GM12892 (cell line): ENCODE data around the gene VWA8.
"Not testable (repeated sequence)": the region's sequence is repeated elsewhere in the genome, so short reads cannot be mapped to it uniquely, and the experiment has no call there.

Experiments used
- DNase-seq: peaks from one replicate; pipeline ENCODE4 v3.0.0; 2011; ENCODE audit not compliant: insufficient read length
- FAIRE-seq: peaks from 2 replicates; lab custom pipeline; 2011; peaks lifted over from hg19 to GRCh38; lab: Jason Lieb, UNC
- POLR2A ChIP-seq: IDR thresholded peaks from 2 replicates; pipeline ENCODE4 v1.6.1; 2011; ENCODE audit warnings: low read depth, low read length, control low read depth
- POLR2AphosphoS5 ChIP-seq: IDR thresholded peaks from 2 replicates; pipeline ENCODE4 v1.6.1; 2011; ENCODE audit warnings: low read depth, low read length, control low read depth
- TAF1 ChIP-seq: IDR thresholded peaks from 2 replicates; pipeline ENCODE4 v1.6.1; 2011; ENCODE audit warnings: low read depth, mild to moderate bottlenecking, control low read depth, low read length, borderline replicate concordance

VWA8 gene

DNA sequence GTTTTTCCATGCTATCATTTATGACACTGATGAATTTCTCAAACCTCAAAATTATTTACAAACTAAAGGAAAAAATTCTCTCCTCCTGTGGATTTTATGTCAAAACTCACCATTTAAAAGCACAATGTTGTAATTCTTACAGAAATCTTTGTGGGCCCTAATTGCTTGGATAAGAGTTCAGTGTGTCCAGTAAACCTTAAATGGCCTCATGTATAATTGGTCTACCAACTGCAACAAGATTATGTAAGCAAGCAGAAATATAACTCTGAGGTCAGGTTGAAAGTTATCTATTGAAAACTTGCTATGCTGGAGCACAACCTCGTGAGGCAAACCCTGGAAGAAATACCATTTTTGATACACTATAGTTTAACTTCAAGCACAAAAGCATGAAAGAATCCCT is 22.0 kb downstream of the VWA8 start:
- DNase-seq (no peak), FAIRE-seq (peak; percentile 48)

GRCh38 chr13:41937388-41937787 is 23.5 kb downstream of the VWA8 start:
- DNase-seq, result no peak
- FAIRE-seq, result no peak
- TF ChIP-seq POLR2A, result no peak
- no peak for TF ChIP-seq TAF1
- no peak for TF ChIP-seq POLR2AphosphoS5

More for the DNA sequence above, 22.0 kb downstream of the VWA8 start:
- TF ChIP-seq TAF1 (no peak), POLR2AphosphoS5 (no peak), POLR2A (no peak)

- no peak for DNase-seq
- no peak for FAIRE-seq
- TF ChIP-seq POLR2AphosphoS5 (no peak), TAF1 (no peak), POLR2A (no peak)
Observed at GRCh38 chr13:41935501-41935900, 25.4 kb downstream of the VWA8 start.

DNA sequence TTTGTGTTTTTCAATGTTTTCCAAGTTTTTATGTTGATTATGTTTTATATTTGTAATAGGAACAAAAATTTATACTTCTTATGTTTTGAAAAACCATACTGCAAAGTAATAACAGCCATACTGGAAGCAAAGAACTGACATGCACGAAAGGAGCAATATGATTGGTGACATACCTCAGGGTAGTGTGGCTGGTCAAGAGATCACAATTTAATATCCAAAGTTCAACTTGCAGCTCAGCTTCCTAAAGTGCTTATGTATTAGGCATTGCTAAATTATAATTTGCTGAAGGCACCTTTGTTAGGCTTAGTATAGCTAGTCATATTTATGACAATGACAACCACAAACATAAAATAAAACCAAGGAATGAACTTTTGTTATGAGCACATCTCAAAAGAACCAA is 25.9 kb downstream of the VWA8 start:
- DNase-seq (no peak), FAIRE-seq (peak; percentile 50)
- TF ChIP-seq POLR2A (no peak), TAF1 (no peak), POLR2AphosphoS5 (no peak)

- FAIRE-seq, result no peak
- TF ChIP-seq POLR2A (no peak), POLR2AphosphoS5 (no peak), TAF1 (no peak)
- DNase-seq, result no peak
Observed at GRCh38 chr13:41934120-41934519, 26.8 kb downstream of the VWA8 start.

- FAIRE-seq, result no peak
- TF ChIP-seq POLR2AphosphoS5 (no peak), POLR2A (no peak), TAF1 (no peak)
- DNase-seq, result no peak
Observed at GRCh38 chr13:41931337-41931736, 29.6 kb downstream of the VWA8 start.

DNA sequence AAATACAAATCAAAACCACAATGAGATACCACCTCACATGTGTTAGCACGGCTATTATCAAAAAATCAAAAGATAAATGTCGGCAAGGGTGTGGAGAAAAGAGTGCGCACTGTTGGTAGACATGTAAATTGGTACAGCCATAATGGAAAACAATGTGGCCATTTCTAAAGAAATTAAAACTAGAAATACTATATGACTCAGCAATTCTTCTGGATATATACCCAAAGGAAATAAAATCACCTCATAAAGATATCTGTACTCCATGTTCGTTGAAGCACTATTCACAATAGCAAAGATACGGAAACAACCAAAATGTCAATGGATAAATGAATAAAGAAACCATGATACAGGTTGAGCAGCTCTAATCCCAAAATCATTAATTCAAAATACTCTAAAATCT is 30.8 kb downstream of the VWA8 start:
- DNase-seq (no peak), FAIRE-seq (peak; percentile 74)
- TF ChIP-seq POLR2A, result no peak
- no peak for TF ChIP-seq TAF1
- TF ChIP-seq POLR2AphosphoS5, result no peak

DNA sequence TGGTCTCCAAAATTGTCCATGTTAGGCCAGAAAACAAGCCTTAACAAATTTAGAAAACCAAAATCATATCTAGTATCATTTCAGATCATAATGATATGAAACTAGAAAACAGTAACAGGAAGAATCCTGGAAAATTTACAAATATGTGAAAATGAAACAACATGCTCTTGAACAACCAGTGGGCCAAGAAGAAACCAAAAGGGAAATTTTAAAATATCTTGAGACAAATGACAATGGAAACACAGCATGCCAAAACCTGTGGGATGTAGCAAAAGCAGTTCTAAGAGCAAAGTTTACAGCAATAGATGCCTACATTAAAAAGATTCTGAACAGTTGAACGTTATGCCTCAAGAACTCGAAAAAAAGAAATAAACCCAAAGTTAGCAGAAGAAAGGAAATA is 32.6 kb downstream of the VWA8 start:
- TF ChIP-seq POLR2AphosphoS5, result no peak
- TF ChIP-seq TAF1, result no peak
- TF ChIP-seq POLR2A, result no peak
- FAIRE-seq (peak; percentile 24), DNase-seq (no peak)

GRCh38 chr13:41925014-41925413 is 35.9 kb downstream of the VWA8 start:
- no peak for FAIRE-seq
- TF ChIP-seq POLR2A (no peak), POLR2AphosphoS5 (no peak), TAF1 (no peak)
- no peak for DNase-seq

DNA sequence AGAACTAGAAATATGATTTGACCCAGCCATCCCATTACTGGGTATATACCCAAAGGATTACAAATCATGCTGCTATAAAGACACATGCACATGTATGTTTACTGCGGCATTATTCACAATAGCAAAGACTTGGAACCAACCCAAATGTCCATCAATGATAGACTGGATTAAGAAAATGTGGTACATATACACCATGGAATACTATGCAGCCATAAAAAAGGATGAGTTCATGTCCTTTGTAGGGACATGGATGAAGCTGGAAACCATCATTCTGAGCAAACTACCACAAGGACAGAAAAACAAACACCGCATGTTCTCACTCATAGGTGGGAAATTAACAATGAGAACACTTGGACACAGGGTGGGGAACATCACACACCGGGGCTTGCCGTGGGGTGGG is 38.0 kb downstream of the VWA8 start:
- DNase-seq, FAIRE-seq: not testable (repeated sequence)

- DNase-seq (no peak), FAIRE-seq (no peak)
- TF ChIP-seq POLR2A, result no peak
- no peak for TF ChIP-seq TAF1
- TF ChIP-seq POLR2AphosphoS5, result no peak
Observed at GRCh38 chr13:41919741-41920487, 41.0 kb downstream of the VWA8 start.

DNA sequence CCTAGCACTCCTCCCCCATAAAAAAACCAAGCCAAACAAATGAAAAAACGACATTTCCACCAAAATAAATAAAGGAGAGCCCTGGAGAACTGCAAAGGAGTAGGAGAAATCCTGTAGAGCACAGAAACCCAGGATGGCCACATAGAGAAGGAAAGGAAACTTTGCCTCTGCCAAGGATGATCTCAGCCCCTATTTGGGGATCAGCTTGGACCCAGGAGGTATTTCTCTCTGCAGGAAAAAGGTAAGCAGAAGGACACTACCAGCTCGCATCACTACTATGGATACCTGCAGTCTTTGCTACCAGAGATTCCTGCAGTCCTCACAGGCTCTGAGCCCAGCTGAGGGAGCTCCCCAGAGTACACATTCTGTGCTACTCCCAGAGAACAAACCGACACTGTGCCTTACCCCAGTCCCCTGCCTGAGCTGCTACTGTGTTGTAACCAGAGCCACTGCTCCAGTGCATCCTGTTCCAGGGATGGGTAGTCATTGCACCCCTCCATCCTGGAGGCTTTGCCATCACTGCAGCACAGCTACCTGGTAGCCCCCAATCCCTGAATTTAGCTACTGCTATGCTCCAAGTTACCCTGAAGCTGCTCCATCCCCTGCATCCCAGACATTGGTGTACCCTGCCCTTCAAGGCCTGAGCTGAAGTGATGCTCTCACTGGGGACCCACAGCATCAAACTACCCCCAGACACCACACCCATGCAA is 41.7 kb downstream of the VWA8 start:
- TF ChIP-seq POLR2A, result no peak
- TF ChIP-seq TAF1, result no peak
- no peak for TF ChIP-seq POLR2AphosphoS5
- DNase-seq, result no peak
- no peak for FAIRE-seq
